Measurements from ENCODE around the gene ADAMTS9.

Gene ADAMTS9

GRCh38 chr3:64673159-64673715 is 14.6 kb downstream of the ADAMTS9 start:
- TF ChIP-seq TEAD4 (IDR thresholded peaks at IDR 0.05) (no peak), EGR1 (IDR thresholded peaks at IDR 0.05) (no peak), MAX (IDR thresholded peaks at IDR 0.05) (no peak), TAF1 (IDR thresholded peaks at IDR 0.05; ENCODE audit: low read depth) (no peak), TCF12 (IDR thresholded peaks at IDR 0.05; ENCODE audit: low read depth) (no peak), USF1 (IDR thresholded peaks at IDR 0.05) (no peak), YY1 (IDR thresholded peaks at IDR 0.05; ENCODE audit: low read depth) (no peak), NFIC (IDR thresholded peaks at IDR 0.05) (no peak), FOXM1 (IDR thresholded peaks at IDR 0.05; ENCODE audit: borderline replicate concordance, low read depth) (no peak), RAD21 (IDR thresholded peaks at IDR 0.05; ENCODE audit: low read depth) (no peak), EP300 (IDR thresholded peaks at IDR 0.05; ENCODE audit: borderline replicate concordance) (no peak), ZBTB7A (IDR thresholded peaks at IDR 0.05; ENCODE audit: low read depth) (no peak), CREB1 (IDR thresholded peaks at IDR 0.05; ENCODE audit: low read depth) (no peak), REST (IDR thresholded peaks at IDR 0.05; ENCODE audit: low read depth) (no peak), CEBPB (IDR thresholded peaks at IDR 0.05) (no peak)

- TF ChIP-seq TEAD4 (IDR thresholded peaks at IDR 0.05) = no peak
- no peak for TF ChIP-seq EGR1 (IDR thresholded peaks at IDR 0.05)
- TF ChIP-seq CEBPB (IDR thresholded peaks at IDR 0.05) = no peak
- TF ChIP-seq REST (IDR thresholded peaks at IDR 0.05; ENCODE audit: low read depth) = no peak
- TF ChIP-seq EP300 (IDR thresholded peaks at IDR 0.05; ENCODE audit: borderline replicate concordance) = no peak
- TF ChIP-seq FOXM1 (IDR thresholded peaks at IDR 0.05; ENCODE audit: borderline replicate concordance, low read depth) = no peak
- no peak for TF ChIP-seq RAD21 (IDR thresholded peaks at IDR 0.05; ENCODE audit: low read depth)
- TF ChIP-seq TAF1 (IDR thresholded peaks at IDR 0.05; ENCODE audit: low read depth) = no peak
- no peak for TF ChIP-seq NFIC (IDR thresholded peaks at IDR 0.05)
- no peak for TF ChIP-seq CREB1 (IDR thresholded peaks at IDR 0.05; ENCODE audit: low read depth)
Observed at GRCh38 chr3:64668582-64669510, 19.0 kb downstream of the ADAMTS9 start.

GRCh38 chr3:64667887-64668581 is 19.8 kb downstream of the ADAMTS9 start:
- TF ChIP-seq TCF12 (IDR thresholded peaks at IDR 0.05; ENCODE audit: low read depth) = no peak
- TF ChIP-seq EGR1 (IDR thresholded peaks at IDR 0.05) = no peak
- TF ChIP-seq ZBTB7A (IDR thresholded peaks at IDR 0.05; ENCODE audit: low read depth) = no peak
- TF ChIP-seq YY1 (IDR thresholded peaks at IDR 0.05; ENCODE audit: low read depth) = no peak
- no peak for TF ChIP-seq NFIC (IDR thresholded peaks at IDR 0.05)
- TF ChIP-seq TAF1 (IDR thresholded peaks at IDR 0.05; ENCODE audit: low read depth) = no peak
- no peak for TF ChIP-seq MAX (IDR thresholded peaks at IDR 0.05)
- no peak for TF ChIP-seq RAD21 (IDR thresholded peaks at IDR 0.05; ENCODE audit: low read depth)

GRCh38 chr3:64667138-64667537 is 20.7 kb downstream of the ADAMTS9 start:
- no peak for TF ChIP-seq YY1 (IDR thresholded peaks at IDR 0.05; ENCODE audit: low read depth)
- TF ChIP-seq RAD21 (IDR thresholded peaks at IDR 0.05; ENCODE audit: low read depth) = no peak
- TF ChIP-seq EP300 (IDR thresholded peaks at IDR 0.05; ENCODE audit: borderline replicate concordance) = no peak
- no peak for TF ChIP-seq ZBTB7A (IDR thresholded peaks at IDR 0.05; ENCODE audit: low read depth)
- no peak for TF ChIP-seq TEAD4 (IDR thresholded peaks at IDR 0.05)
- TF ChIP-seq CEBPB (IDR thresholded peaks at IDR 0.05) = no peak
- TF ChIP-seq USF1 (IDR thresholded peaks at IDR 0.05) = no peak
- no peak for TF ChIP-seq CREB1 (IDR thresholded peaks at IDR 0.05; ENCODE audit: low read depth)
- no peak for TF ChIP-seq MAX (IDR thresholded peaks at IDR 0.05)
- no peak for TF ChIP-seq EGR1 (IDR thresholded peaks at IDR 0.05)
- TF ChIP-seq TCF12 (IDR thresholded peaks at IDR 0.05; ENCODE audit: low read depth) = no peak
- TF ChIP-seq TAF1 (IDR thresholded peaks at IDR 0.05; ENCODE audit: low read depth) = no peak
- TF ChIP-seq NFIC (IDR thresholded peaks at IDR 0.05) = no peak
- TF ChIP-seq REST (IDR thresholded peaks at IDR 0.05; ENCODE audit: low read depth) = no peak
- no peak for TF ChIP-seq FOXM1 (IDR thresholded peaks at IDR 0.05; ENCODE audit: borderline replicate concordance, low read depth)

All from Ishikawa (cell line).